ENCODE measurements around the gene SLC16A10.

Gene SLC16A10

GRCh38 chr6:111177131-111177530 is 89.8 kb downstream of the SLC16A10 start:
- Histone ChIP-seq H3K27me3 (ENCODE audit: insufficient read depth, low read depth) (no peaks in the 10 kb centered on the region), H3K36me3 (ENCODE audit: insufficient read depth) (no peaks in the 10 kb centered on the region), H3K79me2 (ENCODE audit: insufficient read depth, low read depth) (no peaks in the 10 kb centered on the region), H3K4me2 (no peak overlapping the region), H3K27ac (no peak overlapping the region), H3K4me3 (IDR thresholded peaks at IDR 0.05; ENCODE audit: insufficient read depth, low read depth, low read length) (no peak overlapping the region), H3K4me1 (ENCODE audit: low read depth, poor library complexity, severe bottlenecking) (no peaks in the 10 kb centered on the region), H4K20me1 (ENCODE audit: insufficient read depth) (no peaks in the 10 kb centered on the region), H2AFZ (ENCODE audit: low read depth) (no peak overlapping the region), H3K9ac (no peak overlapping the region)
- TF ChIP-seq CTCF (conservative IDR thresholded peaks at IDR 0.05; ENCODE audit: low read depth, low read length): no peak

GRCh38 chr6:111183702-111184517 is 96.6 kb downstream of the SLC16A10 start:
- no peak overlapping the region for H3K4me2 ChIP-seq
- no peaks in the 10 kb centered on the region for H3K36me3 ChIP-seq (ENCODE audit: insufficient read depth)

GRCh38 chr6:111184827-111185532 is 97.7 kb downstream of the SLC16A10 start:
- TF ChIP-seq CTCF (conservative IDR thresholded peaks at IDR 0.05; ENCODE audit: low read depth, low read length): no peak
- H3K27me3 ChIP-seq (ENCODE audit: insufficient read depth, low read depth): no peaks in the 10 kb centered on the region

More at GRCh38 chr6:111183702-111184517, 96.6 kb downstream of the SLC16A10 start:
- H3K4me3 ChIP-seq (IDR thresholded peaks at IDR 0.05; ENCODE audit: insufficient read depth, low read depth, low read length): no peak overlapping the region
- no peak overlapping the region for H2AFZ ChIP-seq (ENCODE audit: low read depth)
- no peak overlapping the region for H3K9ac ChIP-seq
- H3K4me1 ChIP-seq (ENCODE audit: low read depth, poor library complexity, severe bottlenecking): no peaks in the 10 kb centered on the region
- no peak overlapping the region for H3K27ac ChIP-seq
- H4K20me1 ChIP-seq (ENCODE audit: insufficient read depth): no peaks in the 10 kb centered on the region
- H3K79me2 ChIP-seq (ENCODE audit: insufficient read depth, low read depth): no peaks in the 10 kb centered on the region
- no peaks in the 10 kb centered on the region for H3K27me3 ChIP-seq (ENCODE audit: insufficient read depth, low read depth)
- TF ChIP-seq CTCF (conservative IDR thresholded peaks at IDR 0.05; ENCODE audit: low read depth, low read length): no peak

GRCh38 chr6:111185954-111186353 is 98.7 kb downstream of the SLC16A10 start:
- Histone ChIP-seq H3K79me2 (ENCODE audit: insufficient read depth, low read depth) (no peaks in the 10 kb centered on the region), H3K9ac (no peak overlapping the region), H3K36me3 (ENCODE audit: insufficient read depth) (no peaks in the 10 kb centered on the region), H3K4me2 (no peak overlapping the region), H3K4me3 (IDR thresholded peaks at IDR 0.05; ENCODE audit: insufficient read depth, low read depth, low read length) (no peak overlapping the region), H2AFZ (ENCODE audit: low read depth) (no peak overlapping the region), H3K4me1 (ENCODE audit: low read depth, poor library complexity, severe bottlenecking) (no peaks in the 10 kb centered on the region), H4K20me1 (ENCODE audit: insufficient read depth) (no peaks in the 10 kb centered on the region), H3K27me3 (ENCODE audit: insufficient read depth, low read depth) (no peaks in the 10 kb centered on the region), H3K27ac (no peak overlapping the region)
- no peak for TF ChIP-seq CTCF (conservative IDR thresholded peaks at IDR 0.05; ENCODE audit: low read depth, low read length)

More at GRCh38 chr6:111184827-111185532, 97.7 kb downstream of the SLC16A10 start:
- no peaks in the 10 kb centered on the region for H3K4me1 ChIP-seq (ENCODE audit: low read depth, poor library complexity, severe bottlenecking)
- no peak overlapping the region for H3K9ac ChIP-seq
- no peak overlapping the region for H3K27ac ChIP-seq
- H3K4me3 ChIP-seq (IDR thresholded peaks at IDR 0.05; ENCODE audit: insufficient read depth, low read depth, low read length): no peak overlapping the region
- H4K20me1 ChIP-seq (ENCODE audit: insufficient read depth): no peaks in the 10 kb centered on the region
- H3K79me2 ChIP-seq (ENCODE audit: insufficient read depth, low read depth): no peaks in the 10 kb centered on the region
- no peak overlapping the region for H3K4me2 ChIP-seq
- H3K36me3 ChIP-seq (ENCODE audit: insufficient read depth): no peaks in the 10 kb centered on the region
- no peak overlapping the region for H2AFZ ChIP-seq (ENCODE audit: low read depth)
